OCI-LY1 (cell line): Measurements from ENCODE around the gene BIN1.

Experiments used
- H2AFZ ChIP-seq: fragments of 200-600 bp; sonication (generic), shearing (Covaris generic); 2 replicates; pipeline ENCODE4 v1.6.0; 2014; ENCODE audit warnings: antibody characterized with exemption, mild to moderate bottlenecking, low read length
- H3F3A ChIP-seq: fragments of 200-600 bp; sonication (generic), shearing (Covaris generic); 2 replicates; pipeline ENCODE4 v1.6.0; 2014; ENCODE audit warnings: mild to moderate bottlenecking, antibody characterized with exemption, low read length, moderate library complexity; ENCODE audit not compliant: insufficient read depth
- H3K27ac ChIP-seq: fragments of 200-600 bp; sonication (generic); 2 replicates; pipeline ENCODE4 v1.5.1; 2014; ENCODE audit warnings: low read length, mixed run types, mild to moderate bottlenecking, low read depth; ENCODE audit not compliant: poor library complexity, severe bottlenecking
- H3K27me3 ChIP-seq: fragments of 200-600 bp; sonication (generic); 2 replicates; pipeline ENCODE4 v1.6.0; 2014; ENCODE audit warnings: antibody characterized with exemption, mild to moderate bottlenecking, low read length, moderate library complexity; ENCODE audit not compliant: insufficient read depth
- H3K36me3 ChIP-seq: fragments of 200-600 bp; sonication (generic); 2 replicates; pipeline ENCODE4 v1.6.1; 2014; ENCODE audit warnings: mild to moderate bottlenecking, antibody characterized with exemption, low read length, moderate library complexity, mixed read lengths; ENCODE audit not compliant: insufficient read depth
- H3K4me1 ChIP-seq: fragments of 200-600 bp; sonication (generic); 2 replicates; pipeline ENCODE4 v1.5.1; 2014; ENCODE audit warnings: mild to moderate bottlenecking, low read length, moderate library complexity; ENCODE audit not compliant: insufficient read depth, severe bottlenecking
- H3K4me2 ChIP-seq: fragments of 200-600 bp; sonication (generic), shearing (Covaris generic); 2 replicates; pipeline ENCODE4 v1.6.1; 2014; ENCODE audit warnings: low read length
- H3K4me3 ChIP-seq: fragments of 200-600 bp; sonication (generic); 2 replicates; pipeline ENCODE4 v1.5.1; 2014; ENCODE audit warnings: low read length, low read depth, mild to moderate bottlenecking, mixed read lengths; ENCODE audit not compliant: poor library complexity, severe bottlenecking
- H3K79me2 ChIP-seq: fragments of 200-600 bp; shearing (Covaris generic); 2 replicates; pipeline ENCODE4 v1.6.1; 2016; ENCODE audit warnings: mixed run types, low read length, mixed read lengths; ENCODE audit not compliant: insufficient read depth
- H3K9ac ChIP-seq: fragments of 200-600 bp; sonication (generic), shearing (Covaris generic); 2 replicates; pipeline ENCODE4 v1.6.1; 2014; ENCODE audit warnings: mild to moderate bottlenecking, low read length, mixed read lengths
- H3K9me2 ChIP-seq: fragments of 200-600 bp; sonication (generic), shearing (Covaris generic); 2 replicates; pipeline ENCODE4 v1.6.1; 2014; ENCODE audit warnings: low read depth, mild to moderate bottlenecking, low read length, mixed read lengths
- H3K9me3 ChIP-seq: fragments of 200-600 bp; shearing (Covaris generic); 2 replicates; pipeline ENCODE4 v1.6.1; 2014; ENCODE audit warnings: low read length, mixed read lengths
- H4K20me1 ChIP-seq: fragments of 200-600 bp; sonication (generic), shearing (Covaris generic); 2 replicates; pipeline ENCODE4 v1.6.0; 2016; ENCODE audit warnings: mild to moderate bottlenecking, low read length; ENCODE audit not compliant: insufficient read depth
- CTCF ChIP-seq: fragments of 200-600 bp; sonication (generic), shearing (Covaris generic); IDR thresholded peaks from 2 replicates; pipeline ENCODE4 v1.5.1; 2017; ENCODE audit warnings: mild to moderate bottlenecking, antibody characterized with exemption, low read length, moderate library complexity, mixed read lengths
- EZH2 ChIP-seq: fragments of 200-600 bp; sonication (generic), shearing (Covaris generic); IDR thresholded peaks from 2 replicates; pipeline ENCODE4 v1.8.0; 2017; ENCODE audit warnings: borderline replicate concordance, mixed run types, mild to moderate bottlenecking, antibody characterized with exemption, low read length, moderate library complexity, mixed read lengths

Gene BIN1

DNA sequence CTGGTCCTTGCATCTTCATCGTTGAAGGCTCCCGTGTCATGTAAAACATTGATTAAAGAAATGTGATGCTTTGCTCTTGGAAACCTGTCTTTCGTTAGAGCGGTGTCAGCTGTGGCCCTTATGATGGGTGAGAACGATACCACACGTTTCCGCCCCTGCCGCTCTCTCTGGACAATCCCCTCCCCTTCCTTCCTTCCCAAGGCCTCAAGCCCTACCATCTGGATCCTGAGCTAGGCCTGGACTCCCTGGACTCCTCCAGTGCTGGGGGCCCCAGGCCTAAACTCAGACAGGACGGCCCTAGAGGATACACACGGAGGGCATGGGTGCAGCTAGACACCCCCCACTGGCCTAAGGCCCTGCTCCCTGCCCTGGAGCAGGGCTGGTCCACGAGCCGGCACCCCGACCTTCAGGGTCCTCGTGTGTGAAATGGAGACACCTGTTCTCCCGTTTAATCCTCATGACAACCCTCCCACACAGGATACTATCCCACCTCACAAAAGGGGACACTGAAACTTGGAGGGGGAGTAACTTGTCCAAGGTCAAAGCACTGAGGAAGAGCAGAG, 13.2 kb downstream of the BIN1 start:
- Histone ChIP-seq H3K9me2 (no peaks in the 10 kb centered on the region), H3K79me2 (no peaks in the 10 kb centered on the region), H3K4me2 (no peak overlapping the region), H3K4me3 (no peak overlapping the region), H3K36me3 (no peaks in the 10 kb centered on the region), H3K9me3 (no peaks in the 10 kb centered on the region), H3K27ac (no peak overlapping the region), H3F3A (no peaks in the 10 kb centered on the region), H3K27me3 (no peaks in the 10 kb centered on the region), H3K4me1 (no peaks in the 10 kb centered on the region), H3K9ac (no peak overlapping the region), H4K20me1 (no peaks in the 10 kb centered on the region), H2AFZ (no peak overlapping the region)
- no peak for TF ChIP-seq EZH2
- no peak for TF ChIP-seq CTCF

DNA sequence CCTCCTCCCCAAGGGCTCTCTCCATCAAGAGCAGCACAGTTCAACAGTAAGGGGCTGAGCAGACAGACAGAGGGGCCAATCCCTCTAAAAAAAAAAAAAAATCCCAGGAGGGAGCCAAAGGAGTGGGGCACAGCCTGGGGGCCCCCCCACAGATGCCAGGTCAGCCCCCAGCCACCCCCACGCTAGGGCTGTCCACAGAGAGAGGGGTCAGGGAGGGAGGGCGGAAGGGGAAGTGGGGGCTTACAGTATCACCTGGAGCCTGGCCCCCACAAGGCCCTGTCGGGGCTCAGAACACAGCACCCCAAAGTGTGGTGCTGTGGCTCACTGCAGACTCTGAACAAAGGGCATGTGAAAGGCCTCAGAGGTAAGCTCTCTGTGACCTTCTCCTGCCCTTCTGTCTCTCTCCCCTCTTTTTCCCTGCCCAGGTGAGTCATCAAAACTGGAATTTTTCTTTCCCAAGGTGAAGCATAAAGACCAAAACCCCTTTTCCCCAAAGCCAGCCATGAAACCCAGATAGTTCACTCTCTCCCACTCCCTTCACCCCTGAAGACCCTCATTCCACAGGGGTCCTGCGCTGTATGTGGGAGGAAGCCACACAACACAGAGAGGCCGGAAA, 13.9 kb downstream of the BIN1 start:
- no peaks in the 10 kb centered on the region for H3K79me2 ChIP-seq
- H3K9me3 ChIP-seq: no peaks in the 10 kb centered on the region
- H3K36me3 ChIP-seq: no peaks in the 10 kb centered on the region
- no peak overlapping the region for H3K4me3 ChIP-seq
- H3K4me2 ChIP-seq: no peak overlapping the region
- no peaks in the 10 kb centered on the region for H3K9me2 ChIP-seq
- no peaks in the 10 kb centered on the region for H3K4me1 ChIP-seq
- no peaks in the 10 kb centered on the region for H4K20me1 ChIP-seq
- no peak overlapping the region for H2AFZ ChIP-seq
- no peak overlapping the region for H3K27ac ChIP-seq
- H3K9ac ChIP-seq: no peak overlapping the region
- no peak for TF ChIP-seq EZH2
- TF ChIP-seq CTCF: no peak
- no peaks in the 10 kb centered on the region for H3F3A ChIP-seq
- H3K27me3 ChIP-seq: no peaks in the 10 kb centered on the region

DNA sequence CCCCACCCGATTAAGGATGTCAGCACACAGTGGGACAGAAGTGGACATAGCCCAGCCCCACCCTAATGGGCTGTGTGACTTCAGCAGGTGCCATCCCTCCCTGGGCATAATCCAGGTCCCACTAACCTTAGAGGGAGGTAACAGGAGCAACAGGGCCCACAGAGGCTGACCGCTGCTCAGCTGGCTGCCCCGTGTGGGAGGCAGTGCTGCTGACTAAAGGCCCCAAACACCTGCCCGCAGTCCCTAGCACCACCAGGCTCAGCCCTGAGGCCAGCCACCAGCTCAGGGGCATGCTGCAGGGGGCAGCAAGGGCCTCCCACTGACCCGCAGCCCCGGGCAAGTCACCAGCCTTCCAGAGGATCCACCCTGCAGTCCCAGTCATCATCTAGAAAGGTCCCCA, 14.6 kb downstream of the BIN1 start:
- Histone ChIP-seq H3K27ac (no peak overlapping the region), H3K4me2 (no peak overlapping the region), H2AFZ (no peak overlapping the region)

More for the DNA sequence above, 14.6 kb downstream of the BIN1 start:
- H3K27me3 ChIP-seq: no peaks in the 10 kb centered on the region
- H3K4me1 ChIP-seq: no peaks in the 10 kb centered on the region
- H3K9ac ChIP-seq: no peak overlapping the region
- no peaks in the 10 kb centered on the region for H3K79me2 ChIP-seq
- H3K9me3 ChIP-seq: no peaks in the 10 kb centered on the region
- H4K20me1 ChIP-seq: no peaks in the 10 kb centered on the region
- TF ChIP-seq CTCF (no peak), EZH2 (no peak)
- no peaks in the 10 kb centered on the region for H3F3A ChIP-seq
- H3K9me2 ChIP-seq: no peaks in the 10 kb centered on the region
- H3K4me3 ChIP-seq: no peak overlapping the region
- H3K36me3 ChIP-seq: no peaks in the 10 kb centered on the region
